Stimulated activated CD4-positive, alpha-beta T cell treated with anti-CD3 and anti-CD28 coated beads, Interleukin-1b, Interleukin-23, amount 100 ng/mL, for 4 hours (primary cell): ENCODE results near the gene POLR3K.
"Not testable (repeated sequence)": the region's sequence is repeated elsewhere in the genome, so short reads cannot be mapped to it uniquely, and the experiment has no call there.

Experiments
- DNase-seq, 2 donors: peaks; one replicate each; pipeline ENCODE4 v3.0.0-alpha.2; 2020; ENCODE audit warnings: low read depth in 2 of 2

POLR3K gene

GRCh38 chr16:63998-64913, 10.8 kb upstream of the POLR3K start:
- no peak for DNase-seq

DNA sequence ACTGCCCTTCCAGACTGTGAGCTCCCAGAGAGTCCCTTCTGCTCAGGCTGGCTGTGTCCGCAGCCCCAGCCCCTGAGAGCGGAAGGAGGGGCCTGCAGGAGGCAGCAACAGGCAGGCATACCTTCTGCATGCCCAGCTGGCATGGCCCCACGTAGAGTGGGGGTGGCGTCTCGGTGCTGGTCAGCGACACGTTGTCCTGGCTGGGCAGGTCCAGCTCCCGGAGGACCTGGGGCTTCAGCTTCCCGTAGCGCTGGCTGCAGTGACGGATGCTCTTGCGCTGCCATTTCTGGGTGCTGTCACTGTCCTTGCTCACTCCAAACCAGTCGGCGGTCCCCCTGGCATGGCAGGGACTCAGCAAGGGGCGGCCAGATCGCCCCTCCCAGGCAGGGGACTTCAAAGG, 10.1 kb upstream of the POLR3K start:
- DNase-seq, result no peak

DNA sequence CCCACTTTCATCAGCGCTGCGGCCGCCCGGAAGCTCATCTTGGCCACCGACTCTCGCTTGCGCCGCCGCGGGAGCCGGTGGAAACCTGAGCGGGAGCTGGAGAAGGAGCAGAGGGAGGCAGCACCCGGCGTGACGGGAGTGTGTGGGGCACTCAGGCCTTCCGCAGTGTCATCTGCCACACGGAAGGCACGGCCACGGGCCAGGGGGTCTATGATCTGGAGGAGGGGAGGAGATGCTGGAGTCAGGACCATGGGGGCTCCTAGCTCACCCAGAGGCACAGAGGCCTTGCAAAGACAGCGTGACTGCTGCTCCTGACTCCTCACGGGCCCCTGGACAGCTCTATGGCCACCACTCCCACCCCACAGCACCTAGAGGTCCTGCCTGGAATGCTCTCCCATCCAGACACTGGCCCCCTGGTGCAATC, 9.6 kb upstream of the POLR3K start:
- no peak for DNase-seq

- DNase-seq, result no peak
Measured at GRCh38 chr16:62283-62967, 9.0 kb upstream of the POLR3K start.

GRCh38 chr16:61879-62281, 8.5 kb upstream of the POLR3K start:
- no peak for DNase-seq

DNA sequence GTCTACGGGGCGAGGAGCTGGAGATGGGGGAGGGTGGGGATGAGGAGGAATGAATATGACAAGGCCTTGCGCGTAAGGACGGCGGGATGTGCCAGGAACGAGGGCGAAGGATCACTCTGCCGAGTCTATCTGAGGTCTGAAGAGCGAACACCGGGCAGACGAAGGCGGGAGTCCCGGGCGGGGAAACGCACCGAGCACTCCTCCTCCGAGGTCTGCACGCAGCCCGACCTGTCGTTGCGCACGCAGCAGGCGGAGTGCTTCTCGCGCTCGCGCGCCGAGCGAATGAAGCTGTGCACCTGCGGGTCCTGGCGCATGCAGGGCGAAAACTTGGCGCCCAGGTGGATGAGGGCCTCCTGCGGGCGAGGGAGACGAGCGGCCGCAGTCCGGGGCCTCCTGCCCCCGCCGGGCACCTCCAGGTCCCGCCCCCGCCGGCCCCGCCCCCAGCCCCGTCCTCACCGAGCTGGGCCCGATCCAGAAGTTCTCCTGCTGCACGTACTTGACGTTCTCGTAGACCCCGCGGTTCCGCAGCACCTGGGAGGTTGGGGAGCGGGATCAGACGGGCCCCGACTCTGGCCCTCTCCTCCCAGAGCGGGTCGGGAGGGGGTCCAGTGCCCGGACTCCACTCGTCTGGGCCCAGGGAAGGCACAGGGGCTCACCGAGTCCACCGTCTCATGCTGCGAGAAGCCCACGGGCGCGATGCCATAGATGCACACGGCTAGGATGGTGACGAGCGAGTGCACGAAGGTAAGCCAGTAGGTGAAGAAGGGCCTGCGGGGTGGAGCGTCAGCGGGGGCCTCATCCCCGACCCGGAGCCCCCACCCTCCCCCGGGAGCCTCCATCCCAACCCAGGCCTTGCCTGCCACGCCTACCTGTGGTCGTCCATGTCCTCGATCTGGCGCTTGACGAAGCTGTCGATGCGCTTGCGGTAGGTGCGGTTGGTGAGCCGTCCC, 7.8 kb upstream of the POLR3K start:
- DNase-seq, result no peak

- no peak for DNase-seq
Measured at GRCh38 chr16:60166-60565, 6.8 kb upstream of the POLR3K start.

DNA sequence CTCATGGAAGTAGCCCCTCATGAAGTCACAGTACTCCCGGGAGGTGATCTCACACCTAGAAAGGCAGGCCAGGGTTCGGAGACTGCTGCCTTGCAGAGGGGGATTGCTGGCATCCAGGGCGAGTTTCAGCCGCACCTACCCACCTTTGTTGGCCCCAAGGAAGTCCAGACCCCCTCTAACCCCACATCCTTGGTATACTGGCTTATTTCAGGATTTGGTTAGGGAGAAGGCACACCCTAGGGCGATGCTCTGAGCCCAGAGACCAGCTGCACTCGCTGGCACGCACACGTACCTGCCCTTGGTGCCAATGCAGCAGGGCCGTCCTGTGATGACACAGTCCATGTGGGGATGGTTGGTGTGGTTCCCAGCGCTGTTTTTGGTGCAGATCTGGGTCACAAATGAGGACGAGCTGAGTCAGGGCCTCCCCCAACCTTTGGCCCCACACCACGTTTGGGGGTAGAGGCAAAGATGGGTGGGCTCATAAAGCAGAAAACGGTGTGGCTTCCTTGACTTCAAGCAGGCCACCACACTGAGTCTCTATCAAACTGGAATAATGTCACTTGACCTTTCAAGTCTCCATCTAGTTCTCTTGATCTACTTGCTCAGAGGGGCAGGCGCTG, 6.1 kb upstream of the POLR3K start:
- no peak for DNase-seq

DNA sequence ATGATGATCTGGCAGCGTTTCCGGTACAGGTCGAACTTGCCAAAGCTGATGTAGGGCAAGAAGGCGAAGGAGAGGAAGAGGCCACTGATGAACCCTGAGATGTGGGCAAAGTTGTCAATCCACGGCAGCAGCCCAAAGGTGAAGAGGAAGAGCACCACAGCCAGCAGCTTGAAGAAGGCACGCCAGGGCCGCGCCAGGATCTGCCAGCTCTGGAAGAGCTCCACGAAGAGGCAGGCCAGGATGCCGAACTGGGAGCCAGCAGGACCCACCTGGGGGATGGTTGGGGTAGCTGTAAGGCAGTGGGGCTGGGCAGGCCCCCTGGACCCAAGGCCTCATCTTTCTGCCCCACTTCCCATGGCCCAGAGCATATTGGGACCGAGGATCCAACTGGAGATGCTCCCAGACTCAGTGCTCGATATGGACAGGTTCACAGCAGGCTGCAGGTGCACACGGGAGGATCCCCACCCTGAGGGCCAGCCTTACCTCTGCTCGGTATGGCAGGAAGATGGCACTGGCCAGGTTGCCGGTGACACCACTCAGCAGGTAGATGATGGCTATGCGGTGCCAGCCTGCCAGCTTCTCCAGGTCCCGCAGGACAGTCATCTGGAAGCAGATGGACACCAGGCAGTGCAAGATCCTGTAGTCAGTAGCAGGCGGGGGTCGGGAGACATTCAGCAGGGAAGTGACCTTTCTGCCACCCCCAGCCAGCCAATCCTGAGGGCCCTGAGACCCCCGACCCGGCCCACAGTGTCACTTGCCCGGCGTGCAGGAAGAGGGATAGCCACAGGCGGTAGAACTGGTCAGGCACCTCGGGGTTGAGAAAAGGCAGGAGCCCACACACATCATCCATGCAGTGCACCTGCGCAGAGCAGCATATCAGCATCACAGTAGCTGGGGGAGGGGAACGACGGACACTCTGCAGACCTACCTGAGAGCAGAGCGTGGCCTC, 5.4 kb upstream of the POLR3K start:
- no peak for DNase-seq

DNA sequence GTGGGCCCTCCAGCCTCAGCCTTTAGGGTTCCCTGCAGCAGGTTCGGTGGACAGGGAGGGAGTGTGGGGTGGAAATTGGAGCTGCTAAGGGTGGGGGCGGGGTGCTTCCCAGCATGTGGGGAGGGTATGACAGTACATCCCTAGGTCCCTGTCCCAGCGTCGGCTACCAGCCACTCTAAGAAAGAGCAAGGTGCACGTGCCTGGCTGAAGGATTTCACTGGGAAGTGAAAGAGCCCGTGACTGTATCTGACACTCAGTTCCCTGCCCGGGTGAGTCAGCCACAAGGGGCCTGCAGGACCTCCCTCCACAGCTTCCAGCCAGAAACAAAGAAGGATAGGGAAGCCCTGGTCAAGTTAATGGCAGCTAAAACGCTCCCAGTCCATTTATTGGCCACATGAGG, 4.3 kb upstream of the POLR3K start:
- DNase-seq, result no peak

DNA sequence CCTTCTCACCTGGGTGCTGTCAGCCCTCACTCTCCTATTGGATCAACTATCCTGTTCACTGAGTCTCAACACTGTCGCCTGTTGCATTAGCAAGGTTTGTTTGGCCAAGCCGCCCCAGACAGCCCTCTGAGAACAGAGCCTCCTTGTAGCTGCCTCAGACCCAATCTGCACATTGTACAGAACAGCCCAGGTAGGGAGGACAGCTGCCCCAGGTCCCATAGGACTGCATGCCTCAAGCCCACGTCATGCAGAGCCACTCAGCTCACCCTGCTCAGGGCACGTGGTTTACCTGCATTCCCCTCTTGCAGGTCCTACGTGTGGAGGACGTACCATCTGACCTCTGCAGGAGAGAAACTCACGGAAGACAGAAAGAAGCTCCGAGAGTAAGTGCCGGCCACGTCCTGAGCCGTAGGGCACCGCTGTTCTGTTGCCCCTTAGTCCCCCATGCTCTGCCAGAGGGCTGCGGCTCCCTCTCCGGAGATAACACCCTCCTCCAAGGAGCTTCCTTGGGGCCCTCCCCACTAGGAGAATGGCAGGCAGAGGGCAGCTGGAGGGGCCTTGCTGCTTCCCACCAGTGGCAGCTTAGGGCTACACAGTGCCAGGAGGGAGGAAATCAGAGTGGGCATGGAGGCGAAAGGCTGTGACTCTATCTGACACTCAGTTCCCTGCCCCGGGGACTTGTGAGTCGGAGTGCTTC, 3.0 kb upstream of the POLR3K start:
- no peak for DNase-seq

DNA sequence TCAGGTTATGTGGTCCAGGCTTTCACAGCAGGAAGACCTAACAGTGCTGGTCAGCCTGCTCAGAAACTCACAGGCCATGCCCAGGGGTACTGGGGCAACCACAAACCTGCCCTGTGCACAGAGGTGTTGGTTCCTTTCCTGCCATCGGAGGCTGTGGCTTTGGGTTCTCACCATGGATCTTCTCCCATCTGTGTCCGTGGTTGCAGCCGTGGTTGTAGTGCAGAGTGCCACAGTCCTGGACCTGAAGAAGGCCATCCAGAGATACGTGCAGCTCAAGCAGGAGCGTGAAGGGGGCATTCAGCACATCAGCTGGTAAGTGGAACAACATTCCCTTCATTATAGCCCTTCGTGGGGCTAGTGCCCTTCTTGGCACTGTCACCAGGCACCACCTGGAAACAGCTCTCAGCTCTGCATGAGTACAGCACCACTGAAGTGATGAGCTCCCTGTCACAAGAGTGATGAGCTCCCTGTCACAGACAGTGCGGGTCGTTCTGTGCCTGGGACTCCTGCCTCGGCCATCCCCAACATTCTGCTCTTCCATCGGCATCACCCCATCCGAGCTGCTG, 2.2 kb upstream of the POLR3K start:
- DNase-seq, result no peak

DNA sequence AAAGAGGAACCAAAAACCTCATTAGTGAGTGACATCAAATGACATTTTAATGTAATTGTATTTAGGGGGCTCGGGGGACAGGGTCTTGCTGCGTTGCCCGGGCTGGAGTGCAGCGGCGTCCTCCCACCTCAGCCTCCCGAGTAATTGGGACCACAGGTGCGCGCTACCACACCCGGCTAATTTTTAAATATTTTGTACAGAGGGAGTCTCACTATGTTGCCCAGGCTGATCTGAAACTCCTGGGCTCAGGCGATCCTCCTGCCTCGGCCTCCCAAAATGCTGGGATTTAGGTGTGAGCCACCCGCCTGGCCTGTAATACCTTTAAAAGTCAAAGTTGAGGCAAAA, 801 bp upstream of the POLR3K start:
- DNase-seq, result no peak

DNA sequence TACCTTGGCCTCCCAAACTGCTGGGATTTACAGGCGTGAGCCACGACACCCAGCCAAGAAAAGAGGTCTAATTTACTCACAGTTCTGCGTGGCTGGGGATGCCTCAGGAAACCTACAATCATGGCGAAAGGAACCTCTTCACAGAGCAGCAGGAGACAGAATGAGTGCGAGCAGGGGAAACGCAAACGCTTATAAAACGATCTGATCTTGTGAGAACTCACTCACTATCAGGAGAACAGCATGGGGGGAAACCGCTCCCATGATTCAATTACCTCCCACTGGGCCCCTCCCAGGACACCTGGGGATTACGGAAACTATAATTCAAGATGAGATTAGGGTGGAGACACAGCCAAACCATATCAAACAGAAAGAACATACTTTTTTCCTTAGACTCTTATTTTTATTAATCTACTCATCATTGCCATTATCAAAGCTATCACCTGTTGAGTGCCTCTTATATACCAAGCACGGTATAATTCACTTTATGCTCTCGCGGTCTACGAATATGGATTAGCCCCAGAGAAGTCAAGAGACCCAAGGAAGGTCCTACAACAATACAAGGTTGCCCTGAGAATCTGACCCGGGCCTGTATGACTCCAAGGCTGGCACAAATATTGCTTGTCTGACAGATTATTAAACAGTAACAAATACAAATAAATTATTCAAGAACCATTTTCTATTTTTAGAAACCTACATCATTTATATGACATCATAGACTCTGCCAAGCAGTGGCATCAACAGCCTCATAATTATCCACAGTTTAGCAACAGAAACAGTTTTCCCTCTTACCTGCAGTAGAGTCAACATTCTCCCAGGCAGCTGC, 2.4 kb downstream of the POLR3K start:
- DNase-seq, result no peak

GRCh38 chr16:47234-47633, 6.2 kb downstream of the POLR3K start:
- no peak for DNase-seq

- DNase-seq, result not testable (repeated sequence)
Measured at GRCh38 chr16:46510-46909, 6.9 kb downstream of the POLR3K start.

GRCh38 chr16:45454-45853, 8.0 kb downstream of the POLR3K start:
- no peak for DNase-seq

GRCh38 chr16:44655-45054, 8.8 kb downstream of the POLR3K start:
- DNase-seq, result no peak

GRCh38 chr16:43294-43693, 10.1 kb downstream of the POLR3K start:
- DNase-seq, result no peak
